Measurements from ENCODE around the gene CHN2. TPM values are rescaled to one million over a fixed set of nuclear protein-coding genes. Genes with fewer than 3 reads are reported as not detected.

Gene CHN2
- total RNA-seq, 1 donor, result under 0.01 TPM

DNA sequence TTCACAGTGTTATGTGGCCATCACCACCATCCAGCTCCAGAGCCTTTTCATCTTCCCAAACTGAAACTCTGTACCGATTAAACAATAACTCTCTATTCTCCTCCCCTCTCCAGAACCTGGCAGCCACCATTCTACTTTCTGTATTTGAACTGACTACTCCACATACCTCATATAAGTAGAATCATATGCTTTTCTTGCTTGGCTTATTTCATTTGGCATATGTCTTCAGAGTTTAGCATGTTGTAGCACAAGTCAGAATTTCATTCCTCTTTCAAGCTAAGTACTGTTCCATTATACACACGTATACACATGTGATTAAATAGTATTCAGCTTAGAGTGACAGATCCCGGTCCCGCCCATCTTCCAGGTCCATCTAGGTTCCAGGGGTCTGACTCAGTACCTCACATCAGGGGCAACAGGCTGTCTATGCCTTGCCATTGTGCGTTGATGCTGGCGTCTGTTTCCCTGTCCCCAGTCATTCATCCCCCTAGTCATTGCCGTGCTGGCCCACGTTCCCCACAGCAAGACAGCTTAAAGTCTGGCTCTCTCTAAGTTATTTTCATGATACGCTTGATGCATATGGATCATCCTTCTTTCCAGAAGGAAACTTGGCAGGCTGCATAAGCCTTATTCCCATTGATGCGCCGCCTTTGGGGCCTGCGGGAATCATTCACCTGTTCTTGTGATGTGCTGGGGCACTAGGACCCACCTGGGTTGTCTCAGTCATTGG is 108.3 kb downstream of the CHN2 start:
- no peak for DNase-seq (ENCODE audit: low read depth)
- no peak overlapping the region for H3K4me3 ChIP-seq (ENCODE audit: low read depth, low read length)
- TF ChIP-seq CTCF (IDR thresholded peaks at IDR 0.05; ENCODE audit: insufficient read depth, low read depth, low read length), result no peak

- H3K4me3 ChIP-seq (ENCODE audit: low read depth, low read length), result no peak overlapping the region
- TF ChIP-seq CTCF (IDR thresholded peaks at IDR 0.05; ENCODE audit: insufficient read depth, low read depth, low read length), result no peak
- DNase-seq (ENCODE audit: low read depth), result no peak
These were observed 110.2 kb downstream of the CHN2 start for GRCh38 chr7:29304756-29305155.

DNA sequence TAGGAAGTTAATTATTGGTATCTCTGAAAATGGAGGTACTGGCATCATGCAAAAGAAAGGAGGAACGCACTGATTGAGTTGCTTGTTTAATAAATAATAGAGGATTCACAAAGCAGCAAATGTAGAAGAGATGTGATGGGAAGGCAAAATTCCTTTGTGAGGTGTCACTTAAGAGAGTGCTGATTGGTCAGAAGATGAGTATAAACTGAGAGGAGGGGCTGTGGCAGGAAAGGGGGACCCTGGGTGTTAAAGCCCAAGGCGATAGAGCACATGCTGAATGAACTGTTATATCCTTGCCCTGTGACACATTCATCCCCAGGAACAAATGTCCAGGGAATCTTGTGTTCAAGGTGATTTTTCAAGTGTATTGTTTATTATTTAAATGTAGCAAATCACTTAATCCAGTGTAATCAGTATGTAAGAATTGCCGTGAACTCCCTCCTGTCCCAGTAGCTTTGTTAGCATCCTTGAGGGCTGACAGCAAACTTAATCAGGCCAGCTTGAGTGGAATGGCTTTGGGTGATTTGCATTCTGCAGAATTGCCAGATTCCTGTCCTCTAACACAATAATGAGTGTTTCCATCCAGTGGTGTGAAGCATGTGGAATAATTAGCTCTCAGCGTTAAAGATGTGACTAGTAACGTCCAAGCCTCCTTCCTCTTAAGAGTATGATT is 111.9 kb downstream of the CHN2 start:
- TF ChIP-seq CTCF (IDR thresholded peaks at IDR 0.05; ENCODE audit: insufficient read depth, low read depth, low read length), result no peak
- no peak for DNase-seq (ENCODE audit: low read depth)
- H3K4me3 ChIP-seq (ENCODE audit: low read depth, low read length), result no peak overlapping the region

- no peak for DNase-seq (ENCODE audit: low read depth)
- no peak for TF ChIP-seq CTCF (IDR thresholded peaks at IDR 0.05; ENCODE audit: insufficient read depth, low read depth, low read length)
- no peak overlapping the region for H3K4me3 ChIP-seq (ENCODE audit: low read depth, low read length)
These were observed 113.8 kb downstream of the CHN2 start for GRCh38 chr7:29308424-29308823.

DNA sequence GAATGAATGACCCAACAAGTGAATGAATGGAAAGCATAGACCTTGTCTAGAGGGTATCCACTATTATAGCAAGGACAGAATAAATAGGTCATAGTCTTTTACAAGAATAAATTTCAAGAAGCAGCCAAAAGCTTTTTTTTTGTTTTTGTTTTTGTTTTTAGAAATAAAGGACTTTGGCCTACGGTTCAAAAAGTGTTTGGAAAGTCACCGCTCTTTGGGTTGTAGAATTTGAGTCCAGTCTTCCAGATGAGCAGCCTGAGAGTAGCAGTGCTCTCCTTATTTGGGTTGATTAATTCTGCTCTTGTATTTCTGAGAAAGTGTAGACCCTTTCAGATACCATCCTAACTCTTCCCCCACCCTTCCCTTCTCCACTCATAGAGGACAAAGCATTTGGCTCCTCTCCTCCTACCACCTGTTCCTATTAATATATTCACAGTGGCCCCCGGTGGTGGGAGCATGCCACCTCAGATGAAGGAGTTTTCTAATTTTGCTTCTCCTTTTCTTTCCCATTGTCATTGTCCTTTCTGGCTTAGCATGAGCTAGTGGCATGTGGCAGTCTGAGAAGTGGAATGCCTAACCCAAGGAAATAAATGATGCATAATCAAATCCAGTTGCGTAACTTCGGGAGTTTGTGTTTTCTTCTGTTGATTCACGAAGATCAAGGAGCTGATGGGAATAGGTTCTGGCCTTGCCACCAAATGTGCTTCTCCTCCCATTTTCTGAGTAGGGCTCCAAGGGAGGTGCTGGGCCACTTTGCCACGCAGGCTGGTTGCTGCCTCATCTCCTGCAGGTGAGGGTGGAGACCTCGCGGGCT is 114.7 kb downstream of the CHN2 start:
- no peak for TF ChIP-seq CTCF (IDR thresholded peaks at IDR 0.05; ENCODE audit: insufficient read depth, low read depth, low read length)
- no peak overlapping the region for H3K4me3 ChIP-seq (ENCODE audit: low read depth, low read length)
- no peak for DNase-seq (ENCODE audit: low read depth)

GRCh38 chr7:29310625-29311024 is 116.0 kb downstream of the CHN2 start:
- TF ChIP-seq CTCF (IDR thresholded peaks at IDR 0.05; ENCODE audit: insufficient read depth, low read depth, low read length), result no peak
- H3K4me3 ChIP-seq (ENCODE audit: low read depth, low read length), result no peak overlapping the region
- no peak for DNase-seq (ENCODE audit: low read depth)

Data from fibroblast of villous mesenchyme (primary cell).